ENCODE measurements around the gene STIMATE.

Gene STIMATE

GRCh38 chr3:52789746-52790040, 107.7 kb downstream of the STIMATE start:
- Histone ChIP-seq H3K9ac (ENCODE audit: low read depth, low read length) (no peak overlapping the region), H3K27ac (ENCODE audit: low read depth, low read length) (no peak overlapping the region), H3K27me3 (ENCODE audit: insufficient read depth, low read length) (no peaks in the 10 kb centered on the region), H3K36me3 (ENCODE audit: insufficient read depth, low read length) (no peaks in the 10 kb centered on the region), H3K4me3 (ENCODE audit: low read length) (no peak overlapping the region), H3K9me3 (ENCODE audit: insufficient read depth, low read depth, low read length) (no peaks in the 10 kb centered on the region), H3K4me1 (ENCODE audit: insufficient read depth, low read length) (no peaks in the 10 kb centered on the region)
- WGBS: 90% methylated on average over 6 of the region's 6 CpGs

GRCh38 chr3:52788890-52789745, 108.2 kb downstream of the STIMATE start:
- Histone ChIP-seq H3K27ac (ENCODE audit: low read depth, low read length) (no peak overlapping the region), H3K36me3 (ENCODE audit: insufficient read depth, low read length) (no peaks in the 10 kb centered on the region), H3K27me3 (ENCODE audit: insufficient read depth, low read length) (no peaks in the 10 kb centered on the region), H3K4me3 (ENCODE audit: low read length) (no peak overlapping the region), H3K9me3 (ENCODE audit: insufficient read depth, low read depth, low read length) (no peaks in the 10 kb centered on the region), H3K4me1 (ENCODE audit: insufficient read depth, low read length) (no peaks in the 10 kb centered on the region), H3K9ac (ENCODE audit: low read depth, low read length) (no peak overlapping the region)
- WGBS: 90% methylated on average over 16 of the region's 16 CpGs

GRCh38 chr3:52787672-52788625, 109.4 kb downstream of the STIMATE start:
- WGBS: 87% methylated on average over 17 of the region's 17 CpGs
- Histone ChIP-seq H3K27me3 (ENCODE audit: insufficient read depth, low read length) (no peaks in the 10 kb centered on the region), H3K36me3 (ENCODE audit: insufficient read depth, low read length) (no peaks in the 10 kb centered on the region), H3K9ac (ENCODE audit: low read depth, low read length) (no peak overlapping the region), H3K4me1 (ENCODE audit: insufficient read depth, low read length) (no peaks in the 10 kb centered on the region), H3K9me3 (ENCODE audit: insufficient read depth, low read depth, low read length) (no peaks in the 10 kb centered on the region), H3K4me3 (ENCODE audit: low read length) (no peak overlapping the region), H3K27ac (ENCODE audit: low read depth, low read length) (no peak overlapping the region)

GRCh38 chr3:52787246-52787645, 110.1 kb downstream of the STIMATE start:
- H3K9me3 ChIP-seq (ENCODE audit: insufficient read depth, low read depth, low read length): no peaks in the 10 kb centered on the region
- H3K9ac ChIP-seq (ENCODE audit: low read depth, low read length): no peak overlapping the region
- 88% methylated on average over 11 of the region's 11 CpGs for WGBS
- no peaks in the 10 kb centered on the region for H3K36me3 ChIP-seq (ENCODE audit: insufficient read depth, low read length)
- no peaks in the 10 kb centered on the region for H3K27me3 ChIP-seq (ENCODE audit: insufficient read depth, low read length)
- no peak overlapping the region for H3K27ac ChIP-seq (ENCODE audit: low read depth, low read length)
- H3K4me3 ChIP-seq (ENCODE audit: low read length): no peak overlapping the region
- 0 out of 2 replicates have a peak, but pooled peaks cover under 1% of the 10 kb centered on the region for H3K4me1 ChIP-seq (ENCODE audit: insufficient read depth, low read length)
